Fibroblast of upper back skin (primary cell): ENCODE data around the gene ANKRD63.

Source experiments
- DNase-seq: peaks from one replicate; pipeline ENCODE4 v3.0.0-alpha.2; 2013

ANKRD63 gene

DNA sequence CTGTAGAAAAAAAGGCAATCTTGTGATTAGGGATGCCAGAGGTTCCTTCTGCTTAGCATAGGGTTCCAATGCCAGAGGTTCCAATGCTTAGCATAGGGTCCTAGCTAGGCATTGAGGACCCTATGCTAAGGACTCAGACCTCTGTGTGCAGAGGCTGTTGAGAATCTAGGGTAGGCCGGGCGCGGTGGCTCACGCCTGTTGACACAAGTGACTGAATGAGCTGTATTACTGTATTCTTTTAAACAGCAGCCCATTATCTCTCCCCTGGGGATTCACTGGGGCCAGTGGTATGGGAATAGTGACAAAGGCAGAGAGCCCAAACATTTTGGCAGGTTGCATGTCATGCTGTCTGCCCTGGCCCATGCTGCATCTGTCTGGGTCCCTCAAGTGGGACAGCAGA lies 27.8 kb downstream of the ANKRD63 start:
- no peak for DNase-seq

GRCh38 chr15:40254452-40254851 lies 28.4 kb downstream of the ANKRD63 start:
- no peak for DNase-seq

- no peak for DNase-seq
Observed at GRCh38 chr15:40253167-40253790, 29.6 kb downstream of the ANKRD63 start.

- DNase-seq = no peak
Observed at GRCh38 chr15:40252438-40253166, 30.3 kb downstream of the ANKRD63 start.

DNA sequence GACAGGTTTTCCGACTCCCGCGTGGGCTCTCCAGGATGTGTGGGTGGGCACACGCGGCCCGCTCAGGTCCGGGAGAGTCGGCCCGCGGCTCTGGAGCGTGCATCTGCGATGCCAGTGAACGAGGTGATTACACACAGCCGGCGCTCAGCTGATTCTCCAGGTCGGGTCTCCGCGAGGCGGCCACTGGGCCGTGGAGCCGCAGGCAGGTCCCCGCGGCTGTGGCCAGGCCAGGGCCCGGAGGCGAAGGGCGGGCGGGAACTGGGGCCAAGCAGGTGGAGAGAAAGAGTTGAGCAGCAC lies 30.8 kb downstream of the ANKRD63 start:
- no peak for DNase-seq

- no peak for DNase-seq
Observed at GRCh38 chr15:40251486-40252140, 31.3 kb downstream of the ANKRD63 start.

GRCh38 chr15:40250771-40251483 lies 31.9 kb downstream of the ANKRD63 start:
- no peak for DNase-seq

DNA sequence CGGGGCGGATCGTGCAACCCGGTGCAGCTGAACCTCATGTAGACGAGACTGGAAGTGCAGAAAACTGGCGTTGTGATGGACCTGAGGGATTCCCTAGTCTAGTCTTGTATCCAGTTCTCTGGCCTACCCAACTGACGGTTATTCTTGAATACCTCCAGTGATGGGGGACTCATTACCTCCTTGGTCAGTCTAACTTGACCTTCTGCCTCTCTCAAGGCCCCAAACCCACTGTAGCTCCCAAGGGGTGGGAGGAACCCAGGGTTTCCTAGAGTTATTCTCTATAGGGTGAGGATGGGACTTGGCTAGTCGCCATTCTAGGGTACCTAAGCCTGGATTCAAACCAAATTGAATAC lies 32.6 kb downstream of the ANKRD63 start:
- DNase-seq = no peak

DNA sequence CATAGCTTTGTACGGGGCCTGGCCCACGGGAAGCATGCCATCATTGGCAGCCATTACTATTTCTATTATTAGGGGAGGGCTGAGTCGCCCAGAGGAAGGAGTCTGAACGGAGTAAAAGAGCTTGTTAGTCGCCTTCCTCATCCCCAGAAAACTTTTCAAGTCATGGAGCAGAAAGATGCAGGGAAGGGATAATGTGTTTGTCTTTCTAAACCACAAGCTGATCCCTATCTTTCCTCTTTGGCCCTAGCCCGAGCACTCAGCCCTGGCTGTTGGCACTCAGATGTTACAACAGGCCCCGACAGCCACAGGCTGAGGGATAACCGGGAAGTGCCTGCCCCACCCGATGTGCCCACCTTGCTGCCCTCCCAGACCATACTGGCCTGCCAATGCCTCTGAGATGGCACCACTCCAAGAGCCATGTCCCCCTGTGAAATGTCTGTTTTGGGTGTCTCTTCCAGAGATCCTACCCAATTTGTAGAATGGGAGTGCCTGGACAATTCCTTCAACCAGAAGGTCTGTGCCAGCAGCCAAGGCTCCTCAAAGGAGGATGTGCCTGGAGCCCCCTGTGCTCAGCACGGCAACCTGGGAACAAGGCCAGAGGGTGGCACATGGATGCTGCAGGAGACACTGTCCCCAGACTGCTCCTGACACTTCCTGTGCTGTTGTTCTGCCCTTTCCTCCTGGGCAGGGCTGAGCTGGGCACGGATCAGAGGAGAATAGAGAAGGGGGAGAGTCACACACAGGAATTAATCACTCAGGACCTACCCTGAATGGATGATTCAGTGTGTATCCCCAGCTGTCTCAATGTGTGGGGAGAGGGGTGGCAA lies 33.2 kb downstream of the ANKRD63 start:
- peak; percentile 29 for DNase-seq

DNA sequence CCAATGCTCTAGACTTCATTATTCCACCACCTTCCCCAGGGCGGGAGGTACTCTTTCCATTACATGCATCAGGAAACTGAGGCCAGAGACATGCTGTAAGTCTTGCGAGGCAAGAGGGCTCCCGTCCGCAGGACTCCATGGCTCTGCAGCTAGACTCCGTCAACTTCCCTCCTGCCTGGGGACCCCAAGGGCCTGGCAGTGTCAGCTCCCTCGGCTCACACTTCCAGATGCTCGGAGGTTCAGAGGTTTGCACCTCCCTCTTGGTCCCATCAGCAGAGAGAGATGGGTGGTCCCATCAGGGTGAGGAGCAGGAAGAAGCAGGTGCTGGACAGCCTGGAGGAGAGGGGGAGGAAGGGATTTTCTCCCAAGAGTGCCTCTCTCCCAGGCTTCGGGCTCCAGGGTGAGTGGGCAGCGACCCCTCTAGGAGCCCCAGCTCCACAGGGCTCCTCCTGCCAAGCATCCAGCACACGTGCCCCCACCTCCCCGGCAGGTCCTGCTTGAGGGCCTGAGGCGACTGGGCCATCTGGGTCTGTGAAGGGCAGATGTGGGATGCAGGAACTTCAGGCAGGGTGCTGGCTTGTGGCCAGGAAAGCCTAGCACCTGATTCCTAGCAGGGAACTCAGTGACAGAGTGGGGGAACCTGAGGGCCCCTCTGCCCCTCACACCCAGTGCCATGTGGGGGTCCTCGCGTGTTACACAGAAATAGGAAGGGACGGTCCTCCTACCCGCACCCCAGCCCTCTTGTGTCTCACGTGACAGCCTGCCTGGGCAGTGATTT lies 34.7 kb downstream of the ANKRD63 start:
- DNase-seq = no peak

DNA sequence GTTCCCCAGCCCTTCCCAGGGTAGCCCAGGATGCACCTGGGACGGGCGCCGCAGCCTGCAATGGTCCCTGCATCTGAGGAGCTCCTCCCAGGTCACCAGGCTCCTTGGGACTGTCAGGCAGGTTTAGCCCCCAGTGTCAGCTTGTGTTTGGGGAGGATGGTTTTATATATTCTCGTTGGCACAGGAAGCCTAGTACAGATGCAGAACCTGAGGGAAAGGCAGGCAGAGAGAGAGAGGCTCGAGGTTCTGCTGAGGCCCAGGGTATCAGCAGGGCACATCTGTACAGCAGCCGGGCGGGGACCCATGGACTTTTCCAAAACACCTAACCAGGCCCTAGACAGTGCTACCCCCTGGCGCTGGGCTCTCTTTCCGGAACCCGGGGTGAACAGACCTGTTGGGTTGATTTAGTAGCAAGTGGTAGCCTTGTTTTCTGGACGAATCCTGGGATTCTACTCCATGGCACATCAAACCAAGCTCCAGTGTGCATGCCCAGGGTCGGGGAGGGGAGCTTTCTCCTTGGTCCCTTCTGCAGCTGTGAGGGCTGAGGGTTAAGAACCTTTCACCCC lies 35.4 kb downstream of the ANKRD63 start:
- DNase-seq = no peak

DNA sequence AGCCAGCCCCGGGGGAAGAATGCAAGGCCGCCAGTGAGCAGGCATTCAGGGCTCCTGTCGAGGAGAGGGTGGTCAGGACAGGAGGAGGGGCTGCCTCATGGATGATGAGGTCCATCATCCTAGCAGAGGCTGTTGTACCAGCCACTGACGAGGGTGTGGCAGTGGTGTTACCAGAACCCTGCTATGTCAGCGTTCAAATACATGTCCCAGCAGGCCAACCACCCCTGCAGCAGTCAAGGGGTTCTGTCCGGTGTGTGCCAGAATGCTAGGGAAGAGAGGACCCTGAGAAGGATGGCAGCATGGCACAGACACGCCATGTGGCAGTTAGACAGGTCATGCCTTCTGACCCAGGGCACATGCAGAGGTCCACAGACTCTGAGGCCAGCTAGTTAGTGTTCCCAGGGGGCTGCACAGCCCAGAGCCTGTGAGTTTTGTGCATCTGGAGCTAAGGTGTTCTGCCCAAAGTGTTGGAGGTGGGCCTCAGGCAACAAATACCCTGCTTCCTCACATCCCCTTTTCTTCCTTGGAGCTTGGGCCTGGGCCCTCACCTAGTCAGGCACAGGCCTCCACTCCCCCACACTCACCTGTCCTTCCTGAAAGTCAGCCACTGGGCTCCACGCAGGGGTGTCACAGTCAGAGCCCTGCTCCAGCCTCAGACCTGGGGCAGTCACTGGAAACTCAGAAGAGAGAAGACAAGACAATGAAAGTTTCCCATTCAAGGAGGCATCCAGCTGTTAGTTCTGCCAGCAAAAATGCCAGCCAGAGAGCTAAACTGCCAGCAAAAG lies 36.2 kb downstream of the ANKRD63 start:
- DNase-seq = no peak

DNA sequence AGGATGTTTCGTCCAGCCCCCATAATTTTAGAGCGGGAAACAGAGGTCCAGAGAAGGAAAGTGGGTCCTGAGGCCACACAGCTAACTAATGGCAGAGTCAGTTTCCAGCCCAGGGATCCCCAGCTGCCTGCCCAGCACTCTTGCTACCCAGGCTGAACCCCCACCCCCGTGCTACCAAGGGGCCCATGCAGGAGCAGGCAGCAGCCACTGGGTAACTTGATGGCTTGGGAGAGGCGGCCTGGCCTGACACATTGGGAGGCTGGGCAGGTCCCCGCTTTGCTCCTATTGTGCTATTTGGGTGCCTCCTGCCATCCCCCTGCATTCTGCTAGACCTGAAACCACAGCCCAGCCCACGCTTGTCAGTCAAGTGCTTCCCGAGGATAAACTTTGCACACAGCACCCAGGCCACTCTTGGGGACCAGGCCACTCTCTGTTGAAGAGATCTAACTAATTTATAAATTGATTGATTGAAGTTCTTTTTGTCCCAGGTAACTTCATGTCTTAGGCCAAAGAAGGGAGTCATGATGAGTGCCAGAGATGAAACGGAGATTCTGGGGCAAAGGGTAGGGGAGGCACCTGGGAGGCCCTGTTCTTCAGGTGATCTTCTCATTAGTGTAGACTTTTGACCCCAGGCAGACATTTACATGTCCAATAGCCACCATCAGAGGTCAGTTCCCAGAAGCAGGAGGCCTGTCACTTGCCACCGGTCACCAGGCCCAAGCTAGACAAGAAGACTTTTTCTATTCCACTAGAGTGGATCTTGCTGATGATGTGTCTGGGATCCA lies 37.0 kb downstream of the ANKRD63 start:
- DNase-seq = no peak

DNA sequence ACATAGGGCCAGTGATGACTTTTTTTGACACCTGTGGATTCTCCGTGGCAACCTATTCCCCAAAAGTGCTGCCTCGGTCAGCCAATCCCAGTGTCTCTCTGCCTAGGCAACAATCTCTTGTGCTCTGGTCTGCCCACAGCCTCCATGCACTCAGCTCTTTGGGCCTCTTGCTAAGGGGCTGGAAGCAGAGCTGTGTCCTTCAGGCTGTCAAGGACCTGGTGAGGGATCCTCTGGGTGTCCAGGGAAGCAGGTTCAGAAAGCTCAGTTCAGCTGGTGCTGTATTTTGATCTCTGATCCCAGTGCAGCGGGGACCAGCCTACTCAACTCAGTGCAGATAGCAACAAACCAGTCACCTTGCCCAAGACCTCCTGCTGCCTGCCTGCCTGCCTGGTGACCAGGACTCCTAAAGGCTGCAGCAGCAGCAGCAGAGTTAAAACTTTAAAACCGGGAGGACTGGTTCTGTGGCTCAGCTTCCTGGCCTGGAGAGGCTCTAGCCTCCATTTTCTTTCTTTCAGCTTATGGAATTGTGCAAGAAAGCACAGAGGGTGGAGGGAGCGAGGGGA lies 37.8 kb downstream of the ANKRD63 start:
- no peak for DNase-seq

- no peak for DNase-seq
Observed at GRCh38 chr15:40243126-40243810, 39.6 kb downstream of the ANKRD63 start.

DNA sequence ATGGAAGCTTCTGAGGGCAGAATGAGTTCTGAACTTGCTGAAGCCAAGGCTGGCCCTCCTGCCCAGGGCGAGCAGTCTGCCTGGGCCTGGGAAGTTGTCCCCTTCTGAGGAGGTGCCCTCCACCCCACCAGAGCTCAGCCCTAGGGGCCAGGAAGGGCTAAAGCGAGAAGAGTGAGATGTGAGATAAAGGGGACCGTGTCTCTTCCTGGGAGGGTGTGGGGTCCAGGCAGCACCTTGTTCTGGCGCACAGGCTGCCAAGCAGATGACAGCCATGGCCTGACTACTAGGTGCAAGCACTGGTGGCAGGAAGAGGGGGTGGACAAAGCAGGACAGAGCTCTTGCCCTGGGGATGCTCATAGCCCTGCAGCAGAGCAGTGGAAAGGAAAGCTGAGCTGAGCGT lies 40.3 kb downstream of the ANKRD63 start:
- no peak for DNase-seq

- no peak for DNase-seq
Observed at GRCh38 chr15:40242213-40242599, 40.7 kb downstream of the ANKRD63 start.

- DNase-seq = no peak
Observed at GRCh38 chr15:40241269-40242212, 41.3 kb downstream of the ANKRD63 start.
